Natural killer cell (primary cell): Measurements from ENCODE around the gene IPO11. TPM values are rescaled to one million over a fixed set of nuclear protein-coding genes. Genes with fewer than 3 reads are reported as not detected.
A peak's percentile ranks its signal among the peaks of the same experiment; 100 is the strongest.

Source experiments
- ATAC-seq, 3 donors: fragments of 150-1000 bp in 2 of 3; fragments of 200-7000 bp in 1 of 3; cut with Tn5 transposase; 1 replicate in 1 of 3; 2 replicates in 2 of 3; pipeline ENCODE4 v1.10.0; 2021; ENCODE audit warnings: mild to moderate bottlenecking in 2 of 3, moderate library complexity in 2 of 3
- DNase-seq, 2 donors: peaks; one replicate each; pipeline versions ENCODE4 v3.0.0 to v3.0.0-alpha.2; 2013 to 2021; ENCODE audit warnings: mixed read lengths in 1 of 2
- H3K27ac ChIP-seq: one replicate; pipeline ENCODE4 v1.5.1; 2013; ENCODE audit warnings: mild to moderate bottlenecking, low read length
- H3K27me3 ChIP-seq: one replicate; pipeline ENCODE4 v1.6.1; 2013; ENCODE audit warnings: low read length; ENCODE audit not compliant: control insufficient read depth, insufficient read depth
- H3K36me3 ChIP-seq: one replicate; pipeline ENCODE4 v1.6.1; 2013; ENCODE audit warnings: low read length; ENCODE audit not compliant: control insufficient read depth, insufficient read depth
- H3K4me1 ChIP-seq: one replicate; pipeline ENCODE4 v1.6.1; 2013; ENCODE audit warnings: low read length; ENCODE audit not compliant: control insufficient read depth, insufficient read depth
- H3K4me3 ChIP-seq: one replicate; pipeline ENCODE4 v1.5.1; 2013; ENCODE audit warnings: low read length
- H3K9me3 ChIP-seq: one replicate; pipeline ENCODE4 v1.6.1; 2013; ENCODE audit warnings: low read length; ENCODE audit not compliant: control insufficient read depth, insufficient read depth
- H3K27ac Mint-ChIP-seq, 2 donors: one replicate each; pipeline ENCODE4 v1.8.0; 2022; ENCODE audit warnings: mild to moderate bottlenecking in 2 of 2, mixed read lengths in 2 of 2, moderate library complexity in 1 of 2
- H3K27me3 Mint-ChIP-seq, 2 donors: one replicate each; pipeline ENCODE4 v1.8.0; 2022; ENCODE audit warnings: low read depth in 2 of 2, mixed read lengths in 2 of 2
- H3K36me3 Mint-ChIP-seq: one replicate; pipeline ENCODE4 v1.8.0; 2022; ENCODE audit warnings: mixed read lengths
- H3K4me1 Mint-ChIP-seq, 2 donors: one replicate each; pipeline ENCODE4 v1.8.0; 2022; ENCODE audit warnings: mixed read lengths in 2 of 2
- H3K4me3 Mint-ChIP-seq: one replicate; pipeline ENCODE4 v1.8.0; 2022; ENCODE audit warnings: mild to moderate bottlenecking, moderate library complexity, mixed read lengths
- H3K9me3 Mint-ChIP-seq, 2 donors: one replicate each; pipeline ENCODE4 v1.8.0; 2022; ENCODE audit warnings: mixed read lengths in 2 of 2
- WGBS: methylation state at CpG from one replicate; pipeline ENCODE4 v1.1.7; 2013; ENCODE audit warnings: missing lambda C conversion rate; ENCODE audit not compliant: insufficient coverage; 5-methylcytosine and 5-hydroxymethylcytosine counted together
- intact Hi-C: fragments of 100-400 bp; cut with micrococcal nuclease; formaldehyde crosslinking; loops from one replicate; pipeline ENCODE4 v1.14.2; 2022
- total RNA-seq, 4 donors: library from RNA; stranded (reverse); fragments of 120-200 nt in 1 of 4; gene quantifications; one replicate each; pipeline versions ENCODE4 v1.2.3 to v1.2.4, GENCODE V29; 2013 to 2022
- TF ChIP-seq, protein P1 (sequence below): fragments of 200-600 bp; IDR thresholded peaks from one replicate; pipeline ENCODE4 v1.8.0; 2022; ENCODE audit warnings: antibody characterized with exemption

IPO11 gene
- total RNA-seq, 3 donors from 2014 or later (not counting 1 experiment from before 2014, with no cell fraction given), result 16.6 to 31.4 (median 30.7) TPM

DNA sequence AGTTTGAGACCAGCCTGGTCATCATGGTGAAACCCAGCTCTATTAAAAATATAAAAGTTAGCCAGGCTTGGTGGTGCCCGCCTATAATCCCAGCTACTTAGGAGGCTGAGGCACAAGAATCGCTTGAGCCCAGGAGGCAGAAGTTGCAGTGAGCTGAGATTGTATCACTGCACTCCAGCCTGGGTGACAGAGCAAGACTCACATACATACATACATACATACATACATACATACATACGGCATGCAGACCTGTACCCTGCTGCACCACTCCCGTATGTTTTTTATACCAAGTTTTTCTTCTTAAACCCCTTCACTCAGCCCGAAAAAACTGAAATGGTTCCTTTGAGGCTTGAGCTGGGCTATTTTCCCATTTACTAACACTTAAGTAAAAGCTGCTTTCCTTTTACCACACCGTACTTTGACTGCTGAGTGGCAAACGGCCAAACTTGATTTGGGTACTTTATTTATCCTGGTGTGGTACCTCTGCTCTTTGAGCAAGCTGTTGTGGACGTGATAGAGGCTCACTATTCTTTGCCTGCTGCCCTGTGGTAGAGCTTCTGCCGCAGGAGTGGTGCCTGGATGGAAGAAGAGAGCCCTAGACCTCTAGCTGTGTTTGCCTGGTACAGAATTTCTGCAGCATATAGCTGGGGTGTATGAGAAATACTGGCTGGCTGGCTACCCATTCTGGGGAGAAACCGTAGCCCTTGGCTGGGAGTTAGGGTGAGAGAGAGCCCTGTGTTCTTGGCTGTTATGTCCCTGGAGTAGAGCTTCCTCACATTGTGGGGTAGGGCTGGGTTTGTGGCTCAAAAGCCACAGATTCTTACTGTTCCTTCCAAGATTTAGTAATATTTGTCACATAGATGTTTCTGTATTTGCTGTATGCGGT, 19.4 kb downstream of the IPO11 start:
- H3K9me3 ChIP-seq, result no peaks in the 10 kb centered on the region
- ATAC-seq, result peak in 1 of 3 donors; percentile 57
- H3K4me3 Mint-ChIP-seq, result no peak overlapping the region

DNA sequence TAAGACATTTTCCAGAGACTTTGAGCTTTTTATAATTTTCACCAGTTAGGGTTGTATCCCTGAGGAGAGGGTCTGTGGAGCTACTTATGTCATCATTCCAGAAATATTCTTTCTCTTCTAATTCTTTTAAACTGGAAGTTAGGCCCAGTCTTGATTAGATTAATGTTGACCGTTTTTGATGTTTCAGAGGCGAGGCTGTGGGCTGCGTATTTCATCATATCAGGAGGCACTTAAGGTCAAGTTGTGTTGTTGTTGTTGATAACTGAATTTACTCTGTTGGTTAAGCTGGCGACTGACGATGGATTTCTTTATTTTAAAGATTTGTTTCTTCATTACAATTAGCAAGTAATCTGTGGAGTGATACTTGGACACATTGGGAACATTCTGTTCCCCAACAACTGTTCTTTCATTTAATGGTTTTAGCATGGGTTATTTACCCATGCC, 20.1 kb downstream of the IPO11 start:
- TF ChIP-seq, protein P1, sequence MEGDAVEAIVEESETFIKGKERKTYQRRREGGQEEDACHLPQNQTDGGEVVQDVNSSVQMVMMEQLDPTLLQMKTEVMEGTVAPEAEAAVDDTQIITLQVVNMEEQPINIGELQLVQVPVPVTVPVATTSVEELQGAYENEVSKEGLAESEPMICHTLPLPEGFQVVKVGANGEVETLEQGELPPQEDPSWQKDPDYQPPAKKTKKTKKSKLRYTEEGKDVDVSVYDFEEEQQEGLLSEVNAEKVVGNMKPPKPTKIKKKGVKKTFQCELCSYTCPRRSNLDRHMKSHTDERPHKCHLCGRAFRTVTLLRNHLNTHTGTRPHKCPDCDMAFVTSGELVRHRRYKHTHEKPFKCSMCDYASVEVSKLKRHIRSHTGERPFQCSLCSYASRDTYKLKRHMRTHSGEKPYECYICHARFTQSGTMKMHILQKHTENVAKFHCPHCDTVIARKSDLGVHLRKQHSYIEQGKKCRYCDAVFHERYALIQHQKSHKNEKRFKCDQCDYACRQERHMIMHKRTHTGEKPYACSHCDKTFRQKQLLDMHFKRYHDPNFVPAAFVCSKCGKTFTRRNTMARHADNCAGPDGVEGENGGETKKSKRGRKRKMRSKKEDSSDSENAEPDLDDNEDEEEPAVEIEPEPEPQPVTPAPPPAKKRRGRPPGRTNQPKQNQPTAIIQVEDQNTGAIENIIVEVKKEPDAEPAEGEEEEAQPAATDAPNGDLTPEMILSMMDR, result no peak
- no peak overlapping the region for H3K27ac Mint-ChIP-seq
- no peak overlapping the region for H3K4me3 Mint-ChIP-seq
- 94% methylated on average over 3 of the region's 5 CpGs for WGBS
- H3K9me3 Mint-ChIP-seq, result no peaks in the 10 kb centered on the region
- H3K4me3 ChIP-seq, result no peak overlapping the region
- DNase-seq (no peak), ATAC-seq (peak in 1 of 3 donors; percentile 48)
- no peaks in the 10 kb centered on the region for H3K36me3 Mint-ChIP-seq
- H3K4me1 ChIP-seq, result no peaks in the 10 kb centered on the region
- no peaks in the 10 kb centered on the region for H3K27me3 Mint-ChIP-seq
- no peak overlapping the region for H3K27ac ChIP-seq
- no peaks in the 10 kb centered on the region for H3K27me3 ChIP-seq
- H3K4me1 Mint-ChIP-seq, result peaks cover 14 to 15% of the 10 kb centered on the region in 2 donors
- intact Hi-C loops, result no loop called here
- H3K9me3 ChIP-seq, result no peaks in the 10 kb centered on the region
- H3K36me3 ChIP-seq, result no peaks in the 10 kb centered on the region

More for the DNA sequence above, 19.4 kb downstream of the IPO11 start:
- H3K27me3 Mint-ChIP-seq, result no peaks in the 10 kb centered on the region
- H3K36me3 Mint-ChIP-seq, result no peaks in the 10 kb centered on the region
- 87% methylated on average over 11 of the region's 11 CpGs for WGBS
- H3K27ac ChIP-seq, result no peak overlapping the region
- intact Hi-C loops, result no loop called here
- no peak overlapping the region for H3K4me3 ChIP-seq
- H3K4me1 ChIP-seq, result no peaks in the 10 kb centered on the region
- no peaks in the 10 kb centered on the region for H3K9me3 Mint-ChIP-seq
- no peaks in the 10 kb centered on the region for H3K27me3 ChIP-seq
- TF ChIP-seq, protein P1, result no peak
- no peak for DNase-seq
- peaks cover 14 to 15% of the 10 kb centered on the region in 2 donors for H3K4me1 Mint-ChIP-seq
- no peaks in the 10 kb centered on the region for H3K36me3 ChIP-seq
- no peak overlapping the region for H3K27ac Mint-ChIP-seq

DNA sequence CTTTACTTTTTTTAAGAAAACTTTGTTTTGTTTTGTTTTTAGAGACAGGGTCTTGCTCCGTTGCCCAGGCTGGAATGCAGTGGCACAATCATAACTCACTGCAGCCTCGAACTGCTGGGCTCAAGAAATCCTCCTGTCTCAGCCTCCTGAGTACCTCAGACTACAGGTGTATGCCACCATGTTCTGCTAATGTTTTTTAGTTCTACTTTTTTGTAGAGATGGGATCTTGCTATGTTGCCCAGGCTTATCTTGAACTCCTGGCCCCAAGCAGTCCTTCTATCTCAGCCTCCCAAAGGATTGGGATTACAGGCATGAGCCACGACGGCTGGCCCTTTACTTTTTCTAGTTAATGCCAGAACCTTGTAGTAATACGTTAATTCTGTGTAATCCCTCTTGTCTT, 36.0 kb downstream of the IPO11 start:
- Mint-ChIP-seq H3K4me1 (no peaks in the 10 kb centered on the region), H3K9me3 (no peaks in the 10 kb centered on the region), H3K36me3 (no peaks in the 10 kb centered on the region), H3K27me3 (no peaks in the 10 kb centered on the region), H3K4me3 (no peak overlapping the region), H3K27ac (no peak overlapping the region)
- H3K27ac ChIP-seq, result no peak overlapping the region
- no peaks in the 10 kb centered on the region for H3K27me3 ChIP-seq
- TF ChIP-seq, protein P1, result no peak
- 100% methylated on average over 4 of the region's 5 CpGs for WGBS
- ATAC-seq (no peak), DNase-seq (no peak)
- H3K9me3 ChIP-seq, result no peaks in the 10 kb centered on the region
- H3K4me3 ChIP-seq, result no peak overlapping the region
- H3K36me3 ChIP-seq, result peaks cover 26% of the 10 kb centered on the region
- intact Hi-C loops, result no loop called here
- H3K4me1 ChIP-seq, result no peaks in the 10 kb centered on the region
